Adrenal gland (tissue), 12 donors: ENCODE measurements around the gene KMT2C. TPM values are rescaled to one million over a fixed set of nuclear protein-coding genes. Genes with fewer than 3 reads are reported as not detected.

Experiments used
- DNase-seq, 7 donors: peaks; one replicate each; pipeline ENCODE4 v3.0.0-alpha.2; 2019 to 2020
- H3K27ac ChIP-seq, 5 donors: fragments of 200-600 bp; sonication (generic) in 4 of 5; 1 replicate in 3 of 5; 2 replicates in 2 of 5; pipeline versions ENCODE4 v1.5.1 to v1.8.0; 2016 to 2020; ENCODE audit warnings: mild to moderate bottlenecking in 1 of 5
- H3K27me3 ChIP-seq: fragments of 200-600 bp; 2 replicates; pipeline ENCODE4 v1.8.0; 2021
- H3K36me3 ChIP-seq, 2 donors: fragments of 200-600 bp; replicated peaks in 1 of 2; 1 replicate in 1 of 2; 2 replicates in 1 of 2; pipeline versions ENCODE4 v1.5.1 to v1.8.0; 2018 to 2022
- H3K4me1 ChIP-seq, 2 donors: fragments of 200-600 bp; replicated peaks in 1 of 2; 1 replicate in 1 of 2; 2 replicates in 1 of 2; pipeline versions ENCODE4 v1.5.1 to v1.8.0; 2018 to 2021
- H3K4me3 ChIP-seq, 4 donors: fragments of 200-600 bp; sonication (generic) in 3 of 4; one replicate each; pipeline ENCODE4 v1.5.1; 2016 to 2018
- H3K9me3 ChIP-seq, 3 donors: fragments of 200-600 bp; sonication (generic) in 1 of 3; replicated peaks in 1 of 3; 1 replicate in 2 of 3; 2 replicates in 1 of 3; pipeline versions ENCODE4 v1.5.1 to v1.8.0; 2016 to 2021
- POLR2A ChIP-seq, 2 donors: fragments of 450-650 bp; IDR thresholded peaks; one replicate each; pipeline ENCODE4 v1.6.1; 2017; ENCODE audit warnings: antibody characterized with exemption in 2 of 2, mild to moderate bottlenecking in 2 of 2, moderate library complexity in 1 of 2
- WGBS, 4 donors: extraction: QIAGEN DNeasy Blood & Tissue Kit in 2 of 4; methylation state at CpG; one replicate each; pipeline versions ENCODE4 v1.1.5 to v1.1.7; 2013 to 2017; 5-methylcytosine and 5-hydroxymethylcytosine counted together
- intact Hi-C, 2 donors: fragments of 100-400 bp; cut with DNase I; formaldehyde crosslinking; loops; one replicate each; pipeline versions ENCODE4 v1.14.1 to v1.15.0; 2022 to 2023
- polyA plus RNA-seq, 3 donors: library from polyadenylated mRNA; stranded (reverse); fragments of 200-250 nt in 2 of 3; fragments of 350-450 nt in 1 of 3; fragmentation: Illumina TruSeq in 1 of 3; extraction: RNeasy Lipid Tissue Mini Kit (QIAGEN cat#74804) in 1 of 3; gene quantifications; one replicate each; pipeline ENCODE4 v1.2.3, GENCODE V29; 2013 to 2014
- total RNA-seq, 9 donors: library from RNA; depleted of rRNA in 4 of 9; stranded (reverse); fragments of >200 nt in 4 of 9; fragments of 120-200 nt in 1 of 9; fragmentation: NEBNext Ultra II Directional in 1 of 9; extraction: Animal tissue kit (Norgen Biotek cat#: 25700) in 1 of 9; gene quantifications; one replicate each; pipeline versions ENCODE4 v1.1.0 to v1.2.4, GENCODE V29; 2013 to 2023
- TF ChIP-seq, protein P1 (sequence below), 6 experiments: fragments of 450-650 bp in 4 of 6; fragments of 200-600 bp in 2 of 6; sonication (generic) in 1 of 6; IDR thresholded peaks; 1 replicate in 5 of 6; 2 replicates in 1 of 6; pipeline versions ENCODE4 v1.5.1 to v1.8.0; 2016 to 2021; ENCODE audit warnings: antibody characterized with exemption in 6 of 6, mild to moderate bottlenecking in 2 of 6, moderate library complexity in 1 of 6
- donor health status: healthy with polysubstance abuse.
- donor health status: Bipolar disorder and iron deficiency.
- donor health status: DM: yes; HTN: yes; CAD: no.
- donor health status: DM: no; HTN: no; CAD: no.
- donor health status: DM: no; HTN: no; CAD: no.
- donor health status: DM: yes; HTN: yes; CAD: no.

KMT2C gene
- total and polyA plus RNA-seq, 12 donors = 6.9 to 105 (median 55.6) TPM

DNA sequence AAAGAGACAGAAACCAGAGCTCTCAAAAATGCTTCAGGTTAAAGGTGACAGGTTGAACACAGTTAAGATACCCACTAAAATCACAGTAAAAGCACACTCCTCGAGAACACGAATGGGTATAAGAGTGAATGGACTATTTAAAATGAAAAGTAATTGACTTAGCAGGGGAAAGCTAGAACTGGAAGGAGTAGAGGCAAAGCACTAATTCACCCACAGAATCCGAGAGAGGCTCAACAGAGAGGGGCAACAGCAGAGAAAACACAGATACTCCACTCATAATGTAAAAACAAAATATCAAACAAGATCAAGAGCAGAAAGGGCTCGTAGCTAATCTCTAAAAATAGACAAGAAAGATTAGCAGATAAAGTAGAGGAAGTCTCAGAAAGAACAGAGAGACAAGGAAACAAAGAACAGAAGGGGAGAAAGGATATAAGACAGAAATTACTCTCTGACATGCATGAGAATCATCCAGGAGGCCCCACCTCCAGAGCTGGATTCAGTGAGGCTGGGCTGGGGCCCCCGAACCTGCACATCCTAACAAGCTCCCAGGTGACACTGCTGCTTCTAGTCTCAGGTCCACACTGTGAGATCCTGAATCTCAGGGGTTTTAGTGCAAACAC lies 292.7 kb downstream of the KMT2C start:
- Histone ChIP-seq H3K27me3 (no peaks in the 10 kb centered on the region), H3K27ac (no peak overlapping the region), H3K36me3 (peaks cover 0 to 81% of the 10 kb centered on the region in 2 donors), H3K4me1 (peaks cover 0 to 7% of the 10 kb centered on the region in 2 donors), H3K9me3 (no peaks in the 10 kb centered on the region), H3K4me3 (no peak overlapping the region)
- no peak for TF ChIP-seq POLR2A (IDR thresholded peaks at IDR 0.05)
- TF ChIP-seq, protein P1, sequence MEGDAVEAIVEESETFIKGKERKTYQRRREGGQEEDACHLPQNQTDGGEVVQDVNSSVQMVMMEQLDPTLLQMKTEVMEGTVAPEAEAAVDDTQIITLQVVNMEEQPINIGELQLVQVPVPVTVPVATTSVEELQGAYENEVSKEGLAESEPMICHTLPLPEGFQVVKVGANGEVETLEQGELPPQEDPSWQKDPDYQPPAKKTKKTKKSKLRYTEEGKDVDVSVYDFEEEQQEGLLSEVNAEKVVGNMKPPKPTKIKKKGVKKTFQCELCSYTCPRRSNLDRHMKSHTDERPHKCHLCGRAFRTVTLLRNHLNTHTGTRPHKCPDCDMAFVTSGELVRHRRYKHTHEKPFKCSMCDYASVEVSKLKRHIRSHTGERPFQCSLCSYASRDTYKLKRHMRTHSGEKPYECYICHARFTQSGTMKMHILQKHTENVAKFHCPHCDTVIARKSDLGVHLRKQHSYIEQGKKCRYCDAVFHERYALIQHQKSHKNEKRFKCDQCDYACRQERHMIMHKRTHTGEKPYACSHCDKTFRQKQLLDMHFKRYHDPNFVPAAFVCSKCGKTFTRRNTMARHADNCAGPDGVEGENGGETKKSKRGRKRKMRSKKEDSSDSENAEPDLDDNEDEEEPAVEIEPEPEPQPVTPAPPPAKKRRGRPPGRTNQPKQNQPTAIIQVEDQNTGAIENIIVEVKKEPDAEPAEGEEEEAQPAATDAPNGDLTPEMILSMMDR (IDR thresholded peaks at IDR 0.05) = no peak
- DNase-seq = no peak
- 55 to 63% (median 58%) methylated on average over 5 of the region's 5 CpGs for WGBS, 4 donors
- intact Hi-C loops = no loop called here

GRCh38 chr7:152140560-152140959 lies 295.2 kb downstream of the KMT2C start:
- Histone ChIP-seq H3K27ac (no peak overlapping the region), H3K9me3 (no peaks in the 10 kb centered on the region), H3K36me3 (peaks cover 0 to 72% of the 10 kb centered on the region in 2 donors), H3K27me3 (no peaks in the 10 kb centered on the region), H3K4me1 (no peaks in the 10 kb centered on the region), H3K4me3 (no peak overlapping the region)
- 96 to 100% (median 97%) methylated on average over 2 of the region's 2 CpGs for WGBS, 4 donors
- no peak for TF ChIP-seq POLR2A (IDR thresholded peaks at IDR 0.05)
- TF ChIP-seq, protein P1 (IDR thresholded peaks at IDR 0.05) = no peak
- no peak for DNase-seq
- intact Hi-C loops = no loop called here

GRCh38 chr7:152140067-152140466 lies 295.7 kb downstream of the KMT2C start:
- no peak for TF ChIP-seq POLR2A (IDR thresholded peaks at IDR 0.05)
- TF ChIP-seq, protein P1 (IDR thresholded peaks at IDR 0.05) = no peak
- 87 to 96% (median 93%) methylated on average over 4 of the region's 4 CpGs for WGBS, 4 donors
- Histone ChIP-seq H3K4me1 (no peaks in the 10 kb centered on the region), H3K9me3 (no peaks in the 10 kb centered on the region), H3K27me3 (no peaks in the 10 kb centered on the region), H3K36me3 (peaks cover 0 to 67% of the 10 kb centered on the region in 2 donors), H3K4me3 (no peak overlapping the region), H3K27ac (no peak overlapping the region)
- intact Hi-C loops = no loop called here
- no peak for DNase-seq

DNA sequence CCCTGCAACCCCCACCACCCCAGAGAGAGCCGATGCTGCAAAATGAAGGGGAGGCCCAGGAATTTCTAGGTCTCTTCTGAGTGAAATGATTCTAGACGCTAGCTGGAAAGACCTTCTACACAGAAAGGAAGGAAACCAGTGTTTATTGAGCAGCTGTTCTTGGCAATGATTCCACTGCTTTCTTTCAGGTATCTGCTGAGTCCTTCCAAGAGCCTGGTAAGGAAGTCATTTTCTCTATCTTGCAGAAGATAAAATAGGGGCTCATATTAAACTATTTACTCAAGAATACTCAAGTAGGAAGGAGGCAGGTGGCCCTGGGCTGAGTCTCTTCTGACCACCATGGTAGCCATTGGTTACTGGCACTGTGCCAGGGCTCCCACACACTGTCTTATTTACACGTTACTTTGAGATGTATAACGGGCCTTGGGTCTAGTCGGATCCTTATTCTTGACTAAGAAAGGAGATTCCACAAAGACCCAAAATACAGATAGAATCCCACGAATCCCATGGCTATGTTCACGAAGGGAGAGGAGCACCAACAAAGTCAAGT lies 298.3 kb downstream of the KMT2C start:
- Histone ChIP-seq H3K27ac (peak overlapping the region in 2 of 5 donors; percentile 5 to 44), H3K4me3 (no peak overlapping the region), H3K36me3 (peaks cover 0 to 43% of the 10 kb centered on the region in 2 donors), H3K4me1 (no peaks in the 10 kb centered on the region), H3K27me3 (no peaks in the 10 kb centered on the region), H3K9me3 (no peaks in the 10 kb centered on the region)
- peak in 1 of 7 donors; percentile 15 for DNase-seq
- intact Hi-C loops = no loop called here
- TF ChIP-seq POLR2A (IDR thresholded peaks at IDR 0.05) = no peak
- TF ChIP-seq, protein P1 (IDR thresholded peaks at IDR 0.05) = no peak
- WGBS, 4 donors = 77 to 81% (median 80%) methylated on average over 7 of the region's 7 CpGs
